ENCODE results near the gene TMTC1. TPM values are rescaled to one million over a fixed set of nuclear protein-coding genes. Genes with fewer than 3 reads are reported as not detected.

The TMTC1 gene
- total RNA-seq, 1 donor from 2014 or later, result 1.4 TPM

GRCh38 chr12:29552994-29553748 is 230.6 kb downstream of the TMTC1 start:
- Mint-ChIP-seq H3K36me3 (ENCODE audit: unreplicated experiment) (no peaks in the 10 kb centered on the region), H3K27ac (ENCODE audit: unreplicated experiment) (no peak overlapping the region), H3K27me3 (ENCODE audit: unreplicated experiment) (no peaks in the 10 kb centered on the region)

GRCh38 chr12:29552324-29552927 is 231.3 kb downstream of the TMTC1 start:
- H3K27ac Mint-ChIP-seq (ENCODE audit: unreplicated experiment), result no peak overlapping the region
- H3K27me3 Mint-ChIP-seq (ENCODE audit: unreplicated experiment), result no peaks in the 10 kb centered on the region
- H3K9me3 Mint-ChIP-seq (ENCODE audit: unreplicated experiment), result no peaks in the 10 kb centered on the region
- no peaks in the 10 kb centered on the region for H3K36me3 Mint-ChIP-seq (ENCODE audit: unreplicated experiment)
- no peaks in the 10 kb centered on the region for H3K4me1 Mint-ChIP-seq (ENCODE audit: low read depth, unreplicated experiment)
- H3K4me3 Mint-ChIP-seq (ENCODE audit: unreplicated experiment), result no peak overlapping the region
- DNase-seq, result peak; percentile 84
- peak; percentile 89 for TF ChIP-seq CTCF (IDR thresholded peaks at IDR 0.05; ENCODE audit: partially characterized antibody, unreplicated experiment)

More at GRCh38 chr12:29552994-29553748, 230.6 kb downstream of the TMTC1 start:
- H3K4me3 Mint-ChIP-seq (ENCODE audit: unreplicated experiment), result no peak overlapping the region
- no peak for TF ChIP-seq CTCF (IDR thresholded peaks at IDR 0.05; ENCODE audit: partially characterized antibody, unreplicated experiment)
- no peaks in the 10 kb centered on the region for H3K9me3 Mint-ChIP-seq (ENCODE audit: unreplicated experiment)
- no peak for DNase-seq
- no peaks in the 10 kb centered on the region for H3K4me1 Mint-ChIP-seq (ENCODE audit: low read depth, unreplicated experiment)

- no peaks in the 10 kb centered on the region for H3K36me3 Mint-ChIP-seq (ENCODE audit: unreplicated experiment)
- H3K27me3 Mint-ChIP-seq (ENCODE audit: unreplicated experiment), result no peaks in the 10 kb centered on the region
- H3K9me3 Mint-ChIP-seq (ENCODE audit: unreplicated experiment), result no peaks in the 10 kb centered on the region
- H3K27ac Mint-ChIP-seq (ENCODE audit: unreplicated experiment), result no peak overlapping the region
- H3K4me3 Mint-ChIP-seq (ENCODE audit: unreplicated experiment), result no peak overlapping the region
- TF ChIP-seq CTCF (IDR thresholded peaks at IDR 0.05; ENCODE audit: partially characterized antibody, unreplicated experiment), result no peak
- DNase-seq, result no peak
- no peaks in the 10 kb centered on the region for H3K4me1 Mint-ChIP-seq (ENCODE audit: low read depth, unreplicated experiment)
Observed at GRCh38 chr12:29551812-29552211, 231.9 kb downstream of the TMTC1 start.

GRCh38 chr12:29547864-29548263 is 235.9 kb downstream of the TMTC1 start:
- Mint-ChIP-seq H3K27ac (ENCODE audit: unreplicated experiment) (no peak overlapping the region), H3K4me3 (ENCODE audit: unreplicated experiment) (no peak overlapping the region), H3K36me3 (ENCODE audit: unreplicated experiment) (no peaks in the 10 kb centered on the region), H3K4me1 (ENCODE audit: low read depth, unreplicated experiment) (no peaks in the 10 kb centered on the region), H3K9me3 (ENCODE audit: unreplicated experiment) (no peaks in the 10 kb centered on the region), H3K27me3 (ENCODE audit: unreplicated experiment) (no peaks in the 10 kb centered on the region)
- DNase-seq, result no peak
- no peak for TF ChIP-seq CTCF (IDR thresholded peaks at IDR 0.05; ENCODE audit: partially characterized antibody, unreplicated experiment)

- no peaks in the 10 kb centered on the region for H3K4me1 Mint-ChIP-seq (ENCODE audit: low read depth, unreplicated experiment)
- no peak overlapping the region for H3K27ac Mint-ChIP-seq (ENCODE audit: unreplicated experiment)
- TF ChIP-seq CTCF (IDR thresholded peaks at IDR 0.05; ENCODE audit: partially characterized antibody, unreplicated experiment), result no peak
- no peak overlapping the region for H3K4me3 Mint-ChIP-seq (ENCODE audit: unreplicated experiment)
- H3K36me3 Mint-ChIP-seq (ENCODE audit: unreplicated experiment), result no peaks in the 10 kb centered on the region
- no peaks in the 10 kb centered on the region for H3K9me3 Mint-ChIP-seq (ENCODE audit: unreplicated experiment)
- no peak for DNase-seq
- no peaks in the 10 kb centered on the region for H3K27me3 Mint-ChIP-seq (ENCODE audit: unreplicated experiment)
Observed at GRCh38 chr12:29547151-29547632, 236.6 kb downstream of the TMTC1 start.

Measured in glutamatergic neuron (in vitro differentiated cells).